H1 (cell line): ENCODE data around the gene IRAK3. TPM values are rescaled to one million over a fixed set of nuclear protein-coding genes. Genes with fewer than 3 reads are reported as not detected.

ENCODE experiments used
- CTCF ChIA-PET: fragments of 300-600 bp; sonication (Branson Sonifier 250); formaldehyde crosslinking; loops from one replicate; lab custom pipeline; 2021; ENCODE audit not compliant: partially characterized antibody; lab: Charles Lee
- POLR2A ChIA-PET: fragments of 300-600 bp; sonication (Branson Sonifier 250); formaldehyde crosslinking; loops from one replicate; lab custom pipeline; 2021; ENCODE audit warnings: inconsistent platforms; ENCODE audit not compliant: partially characterized antibody; lab: Charles Lee
- DNase-seq, 2 experiments: peaks; one replicate each; pipeline versions ENCODE4 v3.0.0 to v3.0.0-alpha.2; 2010 to 2022; ENCODE audit warnings: low spot score in 2 of 2, low read depth in 1 of 2, mixed read lengths in 1 of 2
- FAIRE-seq: peaks from 2 replicates; lab custom pipeline; 2011; peaks lifted over from hg19 to GRCh38; lab: Jason Lieb, UNC
- H2AFZ ChIP-seq: 2 replicates; pipeline ENCODE4 v1.8.1; 2012; ENCODE audit warnings: low read length, inconsistent platforms
- H2AK5ac ChIP-seq: 2 replicates; pipeline ENCODE4 v1.6.1; 2013; ENCODE audit warnings: low read depth, low read length
- H2BK120ac ChIP-seq: replicated peaks from 2 replicates; pipeline ENCODE3; 2013; ENCODE audit warnings: low read depth, low read length, inconsistent platforms
- H2BK12ac ChIP-seq: 2 replicates; pipeline ENCODE4 v1.6.1; 2013; ENCODE audit warnings: low read depth, low read length
- H2BK15ac ChIP-seq: 2 replicates; pipeline ENCODE4 v1.6.1; 2013; ENCODE audit warnings: low read length
- H2BK20ac ChIP-seq: 2 replicates; pipeline ENCODE4 v1.6.1; 2013; ENCODE audit warnings: low read length
- H2BK5ac ChIP-seq: 2 replicates; pipeline ENCODE4 v1.6.1; 2013; ENCODE audit warnings: low read depth, low read length
- H3K14ac ChIP-seq: 2 replicates; pipeline ENCODE4 v1.6.1; 2013; ENCODE audit warnings: inconsistent platforms; ENCODE audit not compliant: insufficient read length
- H3K18ac ChIP-seq: 2 replicates; pipeline ENCODE4 v1.6.1; 2013; ENCODE audit warnings: low read length; ENCODE audit errors: extremely low read depth
- H3K23ac ChIP-seq: 2 replicates; pipeline ENCODE4 v1.6.1; 2013; ENCODE audit warnings: inconsistent platforms; ENCODE audit not compliant: insufficient read length
- H3K23me2 ChIP-seq: 2 replicates; pipeline ENCODE4 v1.6.1; 2013; ENCODE audit warnings: low read depth, low read length
- H3K27ac ChIP-seq: 2 replicates; pipeline ENCODE4 v1.6.1; 2011; ENCODE audit warnings: low read depth, low read length, inconsistent platforms
- H3K27me3 ChIP-seq, 4 experiments: replicated peaks in 1 of 4; 1 replicate in 1 of 4; 2 replicates in 3 of 4; pipeline versions ENCODE4 v1.6.1 to v1.8.1; 2011 to 2013; ENCODE audit warnings: low read length in 3 of 4, mild to moderate bottlenecking in 3 of 4, inconsistent platforms in 2 of 4, mixed read lengths in 2 of 4, moderate library complexity in 1 of 4; ENCODE audit not compliant: control insufficient read depth in 3 of 4, insufficient read depth in 3 of 4; ENCODE audit errors: extremely low read depth in 1 of 4
- H3K36me3 ChIP-seq, 4 experiments: 2 replicates each; pipeline versions ENCODE4 v1.6.1 to v1.8.1; 2011 to 2013; ENCODE audit warnings: mild to moderate bottlenecking in 4 of 4, low read length in 3 of 4, moderate library complexity in 2 of 4, control low read depth in 1 of 4, inconsistent platforms in 1 of 4; ENCODE audit not compliant: insufficient read depth in 4 of 4, control insufficient read depth in 2 of 4
- H3K4ac ChIP-seq: replicated peaks from 2 replicates; pipeline ENCODE3; 2013; ENCODE audit warnings: low read length, low read depth, mixed read lengths, inconsistent platforms; ENCODE audit not compliant: insufficient read length
- H3K4me1 ChIP-seq, 4 experiments: replicated peaks in 1 of 4; 1 replicate in 1 of 4; 2 replicates in 3 of 4; pipeline versions ENCODE4 v1.6.1 to v1.8.1; 2011 to 2013; ENCODE audit warnings: low read length in 3 of 4, inconsistent platforms in 2 of 4, mixed read lengths in 1 of 4; ENCODE audit not compliant: insufficient read depth in 4 of 4, control insufficient read depth in 3 of 4
- H3K4me2 ChIP-seq, 2 experiments: 2 replicates each; pipeline versions ENCODE4 v1.6.1 to v1.8.1; 2011 to 2013; ENCODE audit warnings: low read depth in 2 of 2, low read length in 2 of 2, control low read depth in 1 of 2, inconsistent platforms in 1 of 2, mild to moderate bottlenecking in 1 of 2; ENCODE audit not compliant: insufficient read depth in 1 of 2
- H3K4me3 ChIP-seq, 4 experiments: fragments of 200-600, 300-600 bp in 1 of 4; sonication (generic), shearing (Covaris generic), sonication (Bioruptor Twin) in 1 of 4; 2 replicates each; pipeline versions ENCODE4 v1.5.1 to v1.8.1; 2011 to 2016; ENCODE audit warnings: low read length in 4 of 4, low read depth in 3 of 4, control low read depth in 2 of 4, inconsistent platforms in 2 of 4, mild to moderate bottlenecking in 2 of 4, mixed read lengths in 1 of 4, moderate library complexity in 1 of 4; ENCODE audit not compliant: insufficient read depth in 2 of 4; ENCODE audit errors: extremely low read depth in 1 of 4
- H3K56ac ChIP-seq: replicated peaks from 2 replicates; pipeline ENCODE3; 2013; ENCODE audit warnings: low read depth, mild to moderate bottlenecking, mixed read lengths, low read length, inconsistent platforms; ENCODE audit not compliant: insufficient read length
- H3K79me1 ChIP-seq: 2 replicates; pipeline ENCODE4 v1.6.1; 2013; ENCODE audit warnings: low read depth, low read length, control low read depth
- H3K79me2 ChIP-seq, 2 experiments: 2 replicates each; pipeline versions ENCODE4 v1.6.1 to v1.8.1; 2012 to 2013; ENCODE audit warnings: low read length in 2 of 2, mild to moderate bottlenecking in 2 of 2, inconsistent platforms in 1 of 2; ENCODE audit not compliant: insufficient read depth in 2 of 2, control insufficient read depth in 1 of 2
- H3K9ac ChIP-seq, 4 experiments: replicated peaks in 1 of 4; 1 replicate in 1 of 4; 2 replicates in 3 of 4; pipeline versions ENCODE4 v1.6.1 to v1.8.1; 2011 to 2013; ENCODE audit warnings: low read depth in 3 of 4, low read length in 3 of 4, control low read depth in 2 of 4, mild to moderate bottlenecking in 2 of 4, moderate library complexity in 2 of 4, inconsistent platforms in 1 of 4; ENCODE audit errors: extremely low read depth in 1 of 4
- H3K9me3 ChIP-seq, 2 experiments: 2 replicates each; pipeline versions ENCODE4 v1.6.1 to v1.8.1; 2012 to 2013; ENCODE audit warnings: mild to moderate bottlenecking in 2 of 2, moderate library complexity in 2 of 2, control low read depth in 1 of 2, inconsistent platforms in 1 of 2, low read depth in 1 of 2, low read length in 1 of 2, mixed read lengths in 1 of 2; ENCODE audit not compliant: insufficient read depth in 2 of 2
- H4K20me1 ChIP-seq, 2 experiments: replicated peaks in 1 of 2; 2 replicates each; pipeline versions ENCODE3 to v1.8.1; 2011 to 2013; ENCODE audit warnings: inconsistent platforms in 2 of 2, low read length in 2 of 2, mild to moderate bottlenecking in 1 of 2; ENCODE audit not compliant: insufficient read depth in 2 of 2, control insufficient read depth in 1 of 2
- H4K5ac ChIP-seq: 2 replicates; pipeline ENCODE4 v1.6.1; 2013; ENCODE audit warnings: low read length, low read depth, mixed read lengths, inconsistent platforms; ENCODE audit not compliant: insufficient read length
- H4K8ac ChIP-seq: 2 replicates; pipeline ENCODE4 v1.8.0; 2013; ENCODE audit warnings: mild to moderate bottlenecking, moderate library complexity, low read length, inconsistent platforms; ENCODE audit not compliant: insufficient read depth; ENCODE audit errors: extremely low read depth
- H4K91ac ChIP-seq: replicated peaks from 2 replicates; pipeline ENCODE3; 2013; ENCODE audit warnings: low read length, mixed read lengths, inconsistent platforms; ENCODE audit not compliant: insufficient read length
- BCL11A ChIP-seq, 2 experiments: IDR thresholded peaks; one replicate each; pipeline ENCODE4 v1.6.1; 2011; ENCODE audit warnings: low read depth in 2 of 2, low read length in 2 of 2, mild to moderate bottlenecking in 2 of 2
- JUND ChIP-seq: IDR thresholded peaks from 2 replicates; pipeline ENCODE4 v1.6.1; 2011; ENCODE audit warnings: mild to moderate bottlenecking, improper control_type of control experiment, low read length
- POLR2AphosphoS5 ChIP-seq: IDR thresholded peaks from 2 replicates; pipeline ENCODE4 v1.6.1; 2011; ENCODE audit warnings: low read depth, low read length
- RNF2 ChIP-seq: fragments of 200-900, 300-1000 bp; sonication (generic); IDR thresholded peaks from 2 replicates; pipeline ENCODE4 v1.7.1; 2016; ENCODE audit warnings: borderline replicate concordance, low read depth, mild to moderate bottlenecking, antibody characterized with exemption, low read length; ENCODE audit not compliant: poor library complexity, severe bottlenecking; ENCODE audit errors: missing control alignments
- SP2 ChIP-seq: IDR thresholded peaks from 2 replicates; pipeline ENCODE4 v1.6.1; 2012; ENCODE audit warnings: mild to moderate bottlenecking, low read length, inconsistent platforms
- WGBS, 2 experiments: shearing (Covaris generic) in 1 of 2; methylation state at CpG; one replicate each; pipeline versions ENCODE4 v1.1.6 to v1.1.7; 2013 to 2015; ENCODE audit warnings: low lambda C conversion rate in 2 of 2, mixed read lengths in 2 of 2, inconsistent platforms in 1 of 2, low coverage in 1 of 2, missing lambda C conversion rate in 1 of 2; ENCODE audit not compliant: insufficient replicate concordance in 2 of 2, insufficient coverage in 1 of 2, insufficient read length in 1 of 2; ENCODE audit errors: extremely low coverage in 1 of 2, missing lambda C conversion rate in 1 of 2; 5-methylcytosine and 5-hydroxymethylcytosine counted together
- polyA plus RNA-seq, 7 experiments: library from polyadenylated mRNA; depleted of rRNA in 3 of 7; stranded (reverse) in 5 of 7; unstranded in 2 of 7; fragments of >200 nt in 5 of 7; fragments of 200-250 nt in 2 of 7; gene quantifications; 1 replicate in 5 of 7; 2 replicates in 1 of 7; 4 replicates in 1 of 7; pipeline versions ENCODE4 v1.2.1 to v1.2.3, GENCODE V29; 2011 to 2013; ENCODE audit warnings: missing spikeins in 2 of 7, mixed read lengths in 2 of 7
- total RNA-seq: library from RNA; stranded (reverse); fragmentation: NEBNext Ultra II Directional; extraction: Animal tissue kit (Norgen Biotek cat#: 25700); gene quantifications from 2 replicates; pipeline ENCODE4 v1.2.1, GENCODE V29; 2021
- TF ChIP-seq, protein P1 (sequence below): IDR thresholded peaks from 2 replicates; pipeline ENCODE4 v1.6.1; 2012; ENCODE audit warnings: inconsistent platforms

The IRAK3 gene
- total and polyA plus RNA-seq, 2 of the 8 experiments (the other 6 are each of a cell fraction or from before 2014, with no cell fraction given), result 0.51 to 2.2 TPM

DNA sequence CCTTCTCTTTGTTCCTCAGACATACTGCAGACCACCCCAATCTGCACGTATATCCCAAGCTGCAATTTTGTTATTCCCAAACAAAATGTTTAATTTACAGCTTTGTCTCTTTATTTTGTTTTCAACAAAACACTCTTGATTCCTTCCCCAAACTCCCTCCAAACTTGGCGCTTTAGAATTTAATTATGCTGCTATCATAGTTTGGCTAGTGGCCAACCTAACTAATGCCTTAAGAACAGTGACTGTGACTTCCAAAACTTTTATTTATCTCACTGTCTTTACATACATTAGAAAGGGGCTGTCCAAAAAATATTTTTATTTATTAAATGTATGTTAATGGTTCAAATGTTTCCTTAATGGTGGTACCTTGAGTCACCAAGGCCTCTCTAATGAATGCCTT is 26.3 kb upstream of the IRAK3 start:
- Histone ChIP-seq H3K4me2 (no peak overlapping the region), H2BK5ac (no peak overlapping the region), H3K4me3 (no peak overlapping the region), H3K79me1 (no peaks in the 10 kb centered on the region), H4K8ac (no peak overlapping the region), H4K20me1 (no peaks in the 10 kb centered on the region), H3K9ac (no peak overlapping the region), H3K27ac (no peak overlapping the region), H3K23ac (no peak overlapping the region), H2BK15ac (no peak overlapping the region), H3K36me3 (peaks cover 0 to 3% (median 0%) of the 10 kb centered on the region in 4 experiments; a peak in 2 of 8 replicates), H4K91ac (no peak overlapping the region), H3K4me1 (no peaks in the 10 kb centered on the region), H3K56ac (no peak overlapping the region), H2AFZ (no peak overlapping the region), H2BK120ac (no peak overlapping the region), H3K4ac (no peak overlapping the region), H3K9me3 (peaks cover 0 to 5% of the 10 kb centered on the region in 2 experiments; a peak in 2 of 4 replicates), H3K23me2 (no peaks in the 10 kb centered on the region), H3K14ac (no peak overlapping the region), H3K79me2 (peaks cover 0 to 5% of the 10 kb centered on the region in 2 experiments; a peak in 2 of 4 replicates), H2AK5ac (no peak overlapping the region), H4K5ac (no peak overlapping the region), H3K27me3 (no peaks in the 10 kb centered on the region), H2BK12ac (no peak overlapping the region), H3K18ac (no peak overlapping the region), H2BK20ac (no peak overlapping the region)
- FAIRE-seq (no peak), DNase-seq (no peak)
- TF ChIP-seq POLR2AphosphoS5 (no peak), SP2 (no peak), JUND (no peak), RNF2 (no peak), BCL11A (IDR thresholded peaks at IDR 0.05; ENCODE audit: low read depth in 2 of 2, low read length in 2 of 2) (no peak)
- TF ChIP-seq, protein P1, sequence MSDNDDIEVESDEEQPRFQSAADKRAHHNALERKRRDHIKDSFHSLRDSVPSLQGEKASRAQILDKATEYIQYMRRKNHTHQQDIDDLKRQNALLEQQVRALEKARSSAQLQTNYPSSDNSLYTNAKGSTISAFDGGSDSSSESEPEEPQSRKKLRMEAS, result no peak
- WGBS, 2 experiments, result 87% methylated on average over 2 of the region's 2 CpGs; no CpG with 5 or more reads in 1 of the 2 experiments
- ChIA-PET CTCF (no interaction called here), POLR2A (no interaction called here)
